HepG2 (cell line): ENCODE measurements around the gene SLC2A10.

Experiments used
- ATF7 ChIP-seq, 2 experiments: fragments of 450-650 bp in 1 of 2; sonication (generic) in 1 of 2; formaldehyde crosslinking in 1 of 2; IDR thresholded peaks; 2 replicates each; pipeline versions ENCODE4 v1.4.0 to v1.6.1; 2016 to 2020; ENCODE audit warnings: antibody characterized with exemption in 1 of 2, mild to moderate bottlenecking in 1 of 2, missing genetic modification reagents in 1 of 2
- CREB1 ChIP-seq, 2 experiments: fragments of 450-650 bp in 1 of 2; IDR thresholded peaks; 2 replicates each; pipeline ENCODE4 v1.6.1; 2016 to 2017; ENCODE audit warnings: control low read depth in 1 of 2, mild to moderate bottlenecking in 1 of 2, missing compliant biosample characterization in 1 of 2, missing genetic modification characterization in 1 of 2
- GATAD2A ChIP-seq: IDR thresholded peaks from 2 replicates; pipeline ENCODE4 v1.6.1; 2016
- HNRNPUL1 ChIP-seq: fragments of 200-400 bp; formaldehyde crosslinking; IDR thresholded peaks from 2 replicates; pipeline ENCODE4 v1.6.1; 2017; ENCODE audit warnings: low read depth, mild to moderate bottlenecking, low read length, moderate library complexity
- POLR2AphosphoS5 ChIP-seq: IDR thresholded peaks from 2 replicates; pipeline ENCODE4 v1.6.1; 2012; ENCODE audit warnings: low read depth, low read length
- RXRA ChIP-seq: sonication (generic); formaldehyde crosslinking; IDR thresholded peaks from 2 replicates; pipeline ENCODE4 v1.5.1; 2020; ENCODE audit warnings: missing genetic modification reagents
- SMAD3 ChIP-seq: sonication (generic); formaldehyde crosslinking; IDR thresholded peaks from 2 replicates; pipeline ENCODE4 v1.4.0; 2020; ENCODE audit warnings: missing genetic modification reagents
- ZBTB46 ChIP-seq: sonication (generic); formaldehyde crosslinking; IDR thresholded peaks from 2 replicates; pipeline ENCODE4 v1.4.0; 2020; ENCODE audit warnings: mild to moderate bottlenecking, missing genetic modification reagents, borderline replicate concordance
- ZFP36 ChIP-seq: fragments of 150-350 bp; IDR thresholded peaks from 2 replicates; pipeline ENCODE4 v1.6.1; 2018; ENCODE audit warnings: borderline replicate concordance, low read length, low read depth; ENCODE audit not compliant: partially characterized antibody
- ZNF616 ChIP-seq: sonication (generic); formaldehyde crosslinking; IDR thresholded peaks from 2 replicates; pipeline ENCODE4 v1.5.0; 2020; ENCODE audit warnings: low read depth, mild to moderate bottlenecking, missing genetic modification reagents
- TF ChIP-seq, protein P1 (sequence below): sonication (generic); formaldehyde crosslinking; IDR thresholded peaks from 2 replicates; pipeline ENCODE4 v1.4.0; 2020; ENCODE audit warnings: mild to moderate bottlenecking, missing genetic modification reagents
- TF ChIP-seq, protein P2 (sequence below): sonication (generic); formaldehyde crosslinking; IDR thresholded peaks from 2 replicates; pipeline ENCODE4 v1.5.0; 2020; ENCODE audit warnings: mild to moderate bottlenecking, missing genetic modification reagents, moderate library complexity

- TF ChIP-seq ZBTB46 (no peak), RXRA (CRISPR knock-in tag) (peak; percentile 77), ZFP36 (no peak), CREB1 (IDR thresholded peaks at IDR 0.05) (no peak), CREB1 (CRISPR knock-in tag; IDR thresholded peaks at IDR 0.05) (peak; percentile 53; the same call in 1 of the 2 replicates), ATF7 (IDR thresholded peaks at IDR 0.05) (no peak), ATF7 (CRISPR knock-in tag; IDR thresholded peaks at IDR 0.05) (no peak; the same call in 1 of the 2 replicates), GATAD2A (CRISPR knock-in tag) (peak; percentile 75), SMAD3 (CRISPR knock-in tag) (0 out of 2 replicates have a peak, but pooled peaks have one; percentile 51), POLR2AphosphoS5 (peak; percentile 92), ZNF616 (CRISPR knock-in tag) (no peak; the same call in 1 of the 2 replicates), HNRNPUL1 (no peak)
- TF ChIP-seq, protein P1, sequence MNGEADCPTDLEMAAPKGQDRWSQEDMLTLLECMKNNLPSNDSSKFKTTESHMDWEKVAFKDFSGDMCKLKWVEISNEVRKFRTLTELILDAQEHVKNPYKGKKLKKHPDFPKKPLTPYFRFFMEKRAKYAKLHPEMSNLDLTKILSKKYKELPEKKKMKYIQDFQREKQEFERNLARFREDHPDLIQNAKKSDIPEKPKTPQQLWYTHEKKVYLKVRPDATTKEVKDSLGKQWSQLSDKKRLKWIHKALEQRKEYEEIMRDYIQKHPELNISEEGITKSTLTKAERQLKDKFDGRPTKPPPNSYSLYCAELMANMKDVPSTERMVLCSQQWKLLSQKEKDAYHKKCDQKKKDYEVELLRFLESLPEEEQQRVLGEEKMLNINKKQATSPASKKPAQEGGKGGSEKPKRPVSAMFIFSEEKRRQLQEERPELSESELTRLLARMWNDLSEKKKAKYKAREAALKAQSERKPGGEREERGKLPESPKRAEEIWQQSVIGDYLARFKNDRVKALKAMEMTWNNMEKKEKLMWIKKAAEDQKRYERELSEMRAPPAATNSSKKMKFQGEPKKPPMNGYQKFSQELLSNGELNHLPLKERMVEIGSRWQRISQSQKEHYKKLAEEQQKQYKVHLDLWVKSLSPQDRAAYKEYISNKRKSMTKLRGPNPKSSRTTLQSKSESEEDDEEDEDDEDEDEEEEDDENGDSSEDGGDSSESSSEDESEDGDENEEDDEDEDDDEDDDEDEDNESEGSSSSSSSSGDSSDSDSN (CRISPR knock-in tag), result peak; percentile 100
- TF ChIP-seq, protein P2, sequence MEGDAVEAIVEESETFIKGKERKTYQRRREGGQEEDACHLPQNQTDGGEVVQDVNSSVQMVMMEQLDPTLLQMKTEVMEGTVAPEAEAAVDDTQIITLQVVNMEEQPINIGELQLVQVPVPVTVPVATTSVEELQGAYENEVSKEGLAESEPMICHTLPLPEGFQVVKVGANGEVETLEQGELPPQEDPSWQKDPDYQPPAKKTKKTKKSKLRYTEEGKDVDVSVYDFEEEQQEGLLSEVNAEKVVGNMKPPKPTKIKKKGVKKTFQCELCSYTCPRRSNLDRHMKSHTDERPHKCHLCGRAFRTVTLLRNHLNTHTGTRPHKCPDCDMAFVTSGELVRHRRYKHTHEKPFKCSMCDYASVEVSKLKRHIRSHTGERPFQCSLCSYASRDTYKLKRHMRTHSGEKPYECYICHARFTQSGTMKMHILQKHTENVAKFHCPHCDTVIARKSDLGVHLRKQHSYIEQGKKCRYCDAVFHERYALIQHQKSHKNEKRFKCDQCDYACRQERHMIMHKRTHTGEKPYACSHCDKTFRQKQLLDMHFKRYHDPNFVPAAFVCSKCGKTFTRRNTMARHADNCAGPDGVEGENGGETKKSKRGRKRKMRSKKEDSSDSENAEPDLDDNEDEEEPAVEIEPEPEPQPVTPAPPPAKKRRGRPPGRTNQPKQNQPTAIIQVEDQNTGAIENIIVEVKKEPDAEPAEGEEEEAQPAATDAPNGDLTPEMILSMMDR (CRISPR knock-in tag), result peak; percentile 5; the same call in 1 of the 2 replicates
Observed at GRCh38 chr20:46689082-46689753, 20.2 kb upstream of the SLC2A10 start, which contains the start of gene TP53RK.
